ENCODE results near the gene FKBP2. TPM values are rescaled to one million over a fixed set of nuclear protein-coding genes. Genes with fewer than 3 reads are reported as not detected.
"Not testable (repeated sequence)": the region's sequence is repeated elsewhere in the genome, so short reads cannot be mapped to it uniquely, and the experiment has no call there.

The FKBP2 gene
- total RNA-seq, 4 donors from 2014 or later: 20.2 to 54.7 (median 27.6) TPM

DNA sequence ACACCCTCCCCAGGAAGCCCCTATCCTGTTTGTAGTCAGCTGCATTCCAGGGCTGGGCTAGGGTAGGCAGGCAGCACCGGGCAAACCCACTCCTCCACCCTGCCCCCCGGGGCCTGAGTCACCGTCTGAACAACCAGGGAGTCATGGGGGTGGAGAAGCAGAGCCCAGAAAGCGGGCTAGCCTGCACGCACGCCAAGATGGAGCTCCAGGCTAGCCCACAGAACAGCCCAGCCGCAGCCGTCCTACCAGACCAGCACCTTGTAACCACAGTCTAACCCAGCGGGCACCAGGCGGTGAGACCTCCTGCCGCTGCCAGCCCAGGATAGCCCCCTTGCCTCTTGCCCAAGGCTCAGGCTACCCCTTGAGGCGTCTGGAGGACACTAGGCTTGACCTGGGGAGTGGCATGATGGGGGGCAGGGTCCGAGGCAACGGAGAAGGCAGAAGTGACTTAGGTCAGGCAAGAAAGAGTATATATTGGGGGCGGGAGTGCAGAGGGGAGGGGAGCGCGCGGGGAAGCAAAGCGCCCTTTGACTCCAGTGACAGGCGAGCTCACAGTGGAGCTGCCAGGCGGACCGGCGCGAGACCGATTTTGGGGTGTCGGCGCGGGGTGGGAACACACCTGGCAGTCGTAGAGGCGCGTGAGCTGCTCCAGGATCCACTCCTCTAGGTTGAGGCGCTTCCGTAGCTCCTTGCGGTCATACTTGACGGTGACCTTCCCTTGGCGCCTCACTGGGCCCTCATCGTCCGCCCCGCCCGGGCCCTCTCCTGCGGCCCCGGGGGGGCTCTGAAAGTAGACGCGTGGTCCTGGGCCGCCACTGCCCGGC, 5.1 kb downstream of the FKBP2 start:
- peak; percentile 18 to 31 for ATAC-seq
- H3K4me3 ChIP-seq: peak overlapping the region; percentile 80 to 95 (median 94)
- intact Hi-C loops (cut with DNase I; ENCODE audit: low total_unique reads): loop anchor here (1.0 to 10.0 kb wide), 2 partner anchors 20 to 629 kb away; partner anchors contain the start of genes EHD1, NUDT22 and TRPT1
- in situ Hi-C loops (cut with MboI; ENCODE audit: low sequenced_read_pairs in 4 of 4): no loop called here
- peak; percentile 47 to 79 for TF ChIP-seq POLR2A (IDR thresholded peaks at IDR 0.05)
- TF ChIP-seq, protein P1, sequence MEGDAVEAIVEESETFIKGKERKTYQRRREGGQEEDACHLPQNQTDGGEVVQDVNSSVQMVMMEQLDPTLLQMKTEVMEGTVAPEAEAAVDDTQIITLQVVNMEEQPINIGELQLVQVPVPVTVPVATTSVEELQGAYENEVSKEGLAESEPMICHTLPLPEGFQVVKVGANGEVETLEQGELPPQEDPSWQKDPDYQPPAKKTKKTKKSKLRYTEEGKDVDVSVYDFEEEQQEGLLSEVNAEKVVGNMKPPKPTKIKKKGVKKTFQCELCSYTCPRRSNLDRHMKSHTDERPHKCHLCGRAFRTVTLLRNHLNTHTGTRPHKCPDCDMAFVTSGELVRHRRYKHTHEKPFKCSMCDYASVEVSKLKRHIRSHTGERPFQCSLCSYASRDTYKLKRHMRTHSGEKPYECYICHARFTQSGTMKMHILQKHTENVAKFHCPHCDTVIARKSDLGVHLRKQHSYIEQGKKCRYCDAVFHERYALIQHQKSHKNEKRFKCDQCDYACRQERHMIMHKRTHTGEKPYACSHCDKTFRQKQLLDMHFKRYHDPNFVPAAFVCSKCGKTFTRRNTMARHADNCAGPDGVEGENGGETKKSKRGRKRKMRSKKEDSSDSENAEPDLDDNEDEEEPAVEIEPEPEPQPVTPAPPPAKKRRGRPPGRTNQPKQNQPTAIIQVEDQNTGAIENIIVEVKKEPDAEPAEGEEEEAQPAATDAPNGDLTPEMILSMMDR (IDR thresholded peaks at IDR 0.05 in 4 of 5, conservative IDR thresholded peaks at IDR 0.05 in 1 of 5): no peak
- H3K36me3 ChIP-seq: peaks cover 0 to 9% of the 10 kb centered on the region in 2 donors
- peak overlapping the region; percentile 92 to 100 (median 96) for H3K27ac ChIP-seq
- peaks cover 37 to 45% of the 10 kb centered on the region in 2 donors for H3K4me1 ChIP-seq
- H3K27me3 ChIP-seq: no peaks in the 10 kb centered on the region
- H3K9me3 ChIP-seq: no peaks in the 10 kb centered on the region
- peak; percentile 82 to 92 for DNase-seq

DNA sequence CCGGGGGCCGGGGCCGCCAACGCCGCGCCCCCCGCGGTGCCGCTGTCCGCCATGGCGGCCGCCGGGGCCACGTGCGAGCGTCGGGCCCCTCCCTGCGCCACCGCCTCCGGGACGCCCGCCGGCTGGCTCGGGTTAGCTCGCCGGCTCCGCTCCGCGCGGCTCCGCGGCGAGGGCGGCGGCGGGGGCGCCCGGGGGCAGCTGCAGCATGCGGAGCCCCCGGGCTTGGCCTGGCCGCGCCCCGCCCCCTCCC, 5.7 kb downstream of the FKBP2 start:
- peaks cover 37 to 46% of the 10 kb centered on the region in 2 donors for H3K4me1 ChIP-seq
- in situ Hi-C loops (cut with MboI; ENCODE audit: low sequenced_read_pairs in 4 of 4); H3K36me3 ChIP-seq; H3K9me3 ChIP-seq; H3K27me3 ChIP-seq; DNase-seq: not testable (repeated sequence)
- H3K4me3 ChIP-seq: peak overlapping the region; percentile 80 to 98 (median 94)
- peak overlapping the region; percentile 92 to 100 (median 96) for H3K27ac ChIP-seq
- peak; percentile 3 to 67 for TF ChIP-seq POLR2A (IDR thresholded peaks at IDR 0.05)
- intact Hi-C loops (cut with DNase I; ENCODE audit: low total_unique reads): loop anchor here (10.0 kb wide), 1 partner anchor 628 kb away; the partner anchor contains the start of gene EHD1
- ATAC-seq: peak; percentile 13 to 27

DNA sequence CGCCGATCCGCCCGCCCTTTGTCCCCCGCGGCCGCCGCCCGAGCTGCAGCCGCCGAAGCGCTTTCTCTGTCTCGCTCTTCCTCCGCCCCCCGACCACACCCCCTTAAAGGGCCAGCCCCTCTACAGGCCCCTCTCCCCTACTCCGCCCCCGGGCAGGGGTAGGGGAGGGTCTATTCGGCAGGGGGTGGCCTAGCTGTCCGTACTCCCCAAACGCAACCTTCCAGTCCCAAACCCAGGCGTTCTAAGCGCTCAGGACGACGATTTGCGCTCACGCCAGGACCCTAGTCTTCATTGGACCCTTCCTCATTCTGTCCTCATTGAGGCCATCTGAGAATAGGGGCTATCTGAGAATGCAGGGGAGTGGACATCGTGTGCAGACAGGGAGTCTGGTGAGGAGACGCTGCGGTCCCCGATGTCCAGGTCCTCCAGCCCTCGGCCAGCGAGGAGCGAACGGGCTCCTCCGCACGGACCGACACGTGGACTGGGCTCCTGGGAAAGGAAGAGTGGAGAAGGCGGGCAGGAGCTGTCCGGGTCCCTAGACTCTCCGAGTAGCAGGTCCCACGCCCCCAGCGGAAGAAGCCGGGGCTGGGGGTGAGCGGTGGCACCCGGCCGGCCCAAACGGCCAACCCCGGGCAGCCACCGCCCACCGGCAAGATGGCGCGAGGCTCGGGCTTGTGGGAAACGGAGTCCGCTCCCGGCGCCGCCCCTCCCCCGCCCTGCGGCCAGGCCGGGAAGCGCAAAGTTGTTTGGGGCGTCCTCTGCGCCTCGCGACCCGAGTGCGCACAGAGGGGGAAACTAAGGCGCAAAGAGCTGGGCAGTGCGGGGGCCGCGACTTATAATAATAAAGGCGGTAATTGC, 6.2 kb downstream of the FKBP2 start, which contains the start of gene PPP1R14B:
Gene PPP1R14B (minus strand): TSS at position 73 of the 858 bp plus-strand sequence. CDS start 270 bp downstream, outside the sequence.
- intact Hi-C loops (cut with DNase I; ENCODE audit: low total_unique reads): loop anchor here (1.0 to 10.0 kb wide), 2 partner anchors 23 to 628 kb away; partner anchors contain the start of gene EHD1
- Histone ChIP-seq H3K4me3 (peak within 1 kb of the TSS; percentile 80 to 98 (median 94)), H3K4me1 (peaks cover 38 to 47% of the 10 kb centered on the region in 2 donors), H3K9me3 (no peaks in the 10 kb centered on the region), H3K27ac (peak within 1 kb of the TSS; percentile 92 to 100 (median 96)), H3K27me3 (no peaks in the 10 kb centered on the region), H3K36me3 (peaks cover 0 to 9% of the 10 kb centered on the region in 2 donors)
- TF ChIP-seq, protein P1 (IDR thresholded peaks at IDR 0.05 in 4 of 5, conservative IDR thresholded peaks at IDR 0.05 in 1 of 5): peak in 4 of 5 experiments; percentile 25 to 31 (median 28)
- peak; percentile 49 to 64 for TF ChIP-seq POLR2A (IDR thresholded peaks at IDR 0.05)
- ATAC-seq (peak; percentile 52 to 62), DNase-seq (peak; percentile 84 to 86)
- in situ Hi-C loops (cut with MboI; ENCODE audit: low sequenced_read_pairs in 4 of 4): no loop called here

DNA sequence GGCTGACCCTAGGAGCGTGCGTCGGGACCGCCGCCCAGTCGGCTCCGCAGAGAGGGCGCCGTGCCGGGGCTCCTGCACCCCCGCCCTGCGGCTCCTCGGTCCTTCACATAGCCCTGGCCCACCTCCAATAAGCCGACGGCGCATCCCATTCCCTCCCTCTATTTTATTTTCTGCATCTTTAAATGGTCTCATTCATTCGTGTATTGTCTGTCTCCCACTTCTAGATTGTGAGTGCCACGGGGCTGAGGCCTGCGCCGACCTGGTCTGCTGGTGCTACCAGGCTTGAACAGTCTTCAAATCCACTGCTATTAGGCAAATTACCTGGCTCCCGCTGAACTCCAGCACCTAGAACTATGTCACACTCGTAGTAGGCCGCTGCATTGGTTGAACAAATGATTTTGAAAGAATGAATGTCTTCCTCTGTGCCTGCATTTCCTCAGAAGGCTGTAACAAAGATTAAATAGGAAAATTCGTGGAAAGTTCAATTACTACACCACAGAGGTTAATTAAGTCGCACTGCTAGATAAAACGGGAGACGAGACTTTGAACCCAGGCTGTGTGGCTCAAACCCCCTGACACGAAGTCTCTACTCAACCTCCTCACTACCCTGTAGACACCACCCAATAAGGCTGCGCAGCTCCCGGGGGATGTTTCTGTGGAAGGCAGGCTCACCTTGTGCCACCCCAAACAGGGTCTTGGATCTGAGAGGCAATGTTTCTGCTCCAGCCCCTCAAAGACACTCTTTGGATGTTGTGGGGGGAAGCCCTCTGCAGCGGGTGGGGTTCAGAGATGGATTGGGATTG, 7.0 kb downstream of the FKBP2 start:
- TF ChIP-seq, protein P1 (IDR thresholded peaks at IDR 0.05 in 4 of 5, conservative IDR thresholded peaks at IDR 0.05 in 1 of 5): no peak
- no peak for TF ChIP-seq POLR2A (IDR thresholded peaks at IDR 0.05)
- in situ Hi-C loops (cut with MboI; ENCODE audit: low sequenced_read_pairs in 4 of 4): no loop called here
- intact Hi-C loops (cut with DNase I; ENCODE audit: low total_unique reads): loop anchor here (1.0 to 10.0 kb wide), 2 partner anchors 22 to 627 kb away; partner anchors contain the start of gene EHD1
- no peaks in the 10 kb centered on the region for H3K27me3 ChIP-seq
- peaks cover 0 to 9% of the 10 kb centered on the region in 2 donors for H3K36me3 ChIP-seq
- DNase-seq (no peak), ATAC-seq (no peak)
- H3K4me1 ChIP-seq: peaks cover 37 to 47% of the 10 kb centered on the region in 2 donors
- no peaks in the 10 kb centered on the region for H3K9me3 ChIP-seq
- peak overlapping the region; percentile 87 to 99 (median 92) for H3K27ac ChIP-seq
- peak overlapping the region; percentile 71 to 98 (median 88) for H3K4me3 ChIP-seq

All from gastrocnemius medialis (tissue), 4 donors.